HCT116 (cell line): Measurements from ENCODE around the gene SNAP47. TPM values are rescaled to one million over a fixed set of nuclear protein-coding genes. Genes with fewer than 3 reads are reported as not detected.

Experiments used
- ATAC-seq: fragments of 200-7000 bp; cut with Tn5 transposase; 2 replicates; pipeline ENCODE4 v1.9.1; 2020; ENCODE audit warnings: mild to moderate bottlenecking, moderate library complexity
- BruUV-seq: library from RNA; stranded (reverse); fragments of 400-500 nt; replicated peaks from 2 replicates; lab custom pipeline; 2021; lab: Mats Ljungman, UMichigan
- CTCF ChIA-PET: fragments of 300-600 bp; sonication (Branson Sonifier 250); formaldehyde crosslinking; loops from one replicate; lab custom pipeline; 2021; ENCODE audit warnings: antibody characterized with exemption; lab: Charles Lee
- POLR2A ChIA-PET: fragments of 300-600, 350-600 bp; sonication (Branson Sonifier 250); formaldehyde crosslinking; loops from one replicate; lab custom pipeline; 2021; ENCODE audit warnings: antibody characterized with exemption; lab: Charles Lee
- RAD21 ChIA-PET, 2 experiments: fragments of 300-600 bp; sonication (Branson Sonifier 250); formaldehyde crosslinking; loops; one replicate each; lab custom pipeline; 2023; ENCODE audit warnings: low total read pairs in 2 of 2; ENCODE audit not compliant: uncharacterized antibody in 2 of 2, unreplicated experiment in 2 of 2, low non-redundant PET in 1 of 2; lab: Charles Lee
- DNase-seq: peaks from one replicate; pipeline ENCODE4 v3.0.0-alpha.2; 2010; ENCODE audit warnings: low read depth, low spot score
- H2AFZ ChIP-seq: fragments of 200-600 bp; shearing (Covaris generic), sonication (generic); 2 replicates; pipeline ENCODE4 v1.6.1; 2017; ENCODE audit warnings: low read depth, mixed run types, mixed read lengths, antibody characterized with exemption, low read length; ENCODE audit not compliant: poor library complexity, severe bottlenecking
- H3K27ac ChIP-seq: 2 replicates; pipeline ENCODE4 v1.5.1; 2012; ENCODE audit warnings: low read depth, low read length
- H3K27me3 ChIP-seq: fragments of 200-600 bp; sonication (generic); 2 replicates; pipeline ENCODE4 v1.6.1; 2016; ENCODE audit warnings: mixed run types, low read length, mixed read lengths; ENCODE audit not compliant: insufficient read depth
- H3K36me3 ChIP-seq, 2 experiments: fragments of 200-500 bp in 1 of 2; fragments of 200-600 bp in 1 of 2; sonication (Bioruptor generic) in 1 of 2; sonication (generic) in 1 of 2; 2 replicates each; pipeline versions ENCODE4 v1.5.1 to v1.6.1; 2014 to 2016; ENCODE audit warnings: low read length in 2 of 2, inconsistent platforms in 1 of 2, mixed read lengths in 1 of 2, mixed run types in 1 of 2; ENCODE audit not compliant: insufficient read depth in 2 of 2, control insufficient read depth in 1 of 2
- H3K4me1 ChIP-seq, 2 experiments: fragments of 200-600 bp in 1 of 2; sonication (generic) in 1 of 2; 2 replicates each; pipeline versions ENCODE4 v1.5.1 to v1.6.1; 2012 to 2017; ENCODE audit warnings: low read length in 2 of 2, inconsistent platforms in 1 of 2, mild to moderate bottlenecking in 1 of 2, mixed read lengths in 1 of 2, mixed run types in 1 of 2, moderate library complexity in 1 of 2; ENCODE audit not compliant: insufficient read depth in 2 of 2, control insufficient read depth in 1 of 2
- H3K4me2 ChIP-seq: fragments of 200-600 bp; sonication (generic); 2 replicates; pipeline ENCODE4 v1.6.1; 2017; ENCODE audit warnings: mixed run types, low read length, mixed read lengths
- H3K4me3 ChIP-seq, 2 experiments: fragments of 200-600 bp in 1 of 2; sonication (generic) in 1 of 2; replicated peaks in 1 of 2; 2 replicates each; pipeline ENCODE4 v1.5.1; 2011 to 2016; ENCODE audit warnings: low read length in 2 of 2, control low read depth in 1 of 2, low read depth in 1 of 2, mild to moderate bottlenecking in 1 of 2, mixed read lengths in 1 of 2, mixed run types in 1 of 2
- H3K79me2 ChIP-seq: fragments of 200-600 bp; sonication (generic); 2 replicates; pipeline ENCODE4 v1.6.1; 2017; ENCODE audit warnings: mild to moderate bottlenecking, mixed run types, low read length, moderate library complexity, mixed read lengths; ENCODE audit not compliant: insufficient read depth
- H3K9ac ChIP-seq: fragments of 200-600 bp; sonication (generic); 2 replicates; pipeline ENCODE4 v1.6.1; 2016; ENCODE audit warnings: low read length, mixed read lengths
- H3K9me2 ChIP-seq: fragments of 200-600 bp; sonication (generic), shearing (Covaris generic); 2 replicates; pipeline ENCODE4 v1.6.1; 2017; ENCODE audit warnings: mixed run types, mild to moderate bottlenecking, moderate library complexity; ENCODE audit not compliant: insufficient read depth
- H3K9me3 ChIP-seq, 2 experiments: fragments of 200-500 bp in 1 of 2; fragments of 200-600 bp in 1 of 2; sonication (Bioruptor generic) in 1 of 2; sonication (generic) in 1 of 2; 2 replicates each; pipeline ENCODE4 v1.6.1; 2014 to 2017; ENCODE audit warnings: low read length in 2 of 2, mixed read lengths in 2 of 2, inconsistent platforms in 1 of 2, low read depth in 1 of 2, mild to moderate bottlenecking in 1 of 2, mixed run types in 1 of 2, moderate library complexity in 1 of 2; ENCODE audit not compliant: control insufficient read depth in 1 of 2, insufficient read depth in 1 of 2
- H4K20me1 ChIP-seq: fragments of 200-600 bp; sonication (generic), shearing (Covaris generic); 2 replicates; pipeline ENCODE4 v1.6.1; 2017; ENCODE audit warnings: mixed run types, mild to moderate bottlenecking, moderate library complexity; ENCODE audit not compliant: insufficient read depth
- CBX3 ChIP-seq: IDR thresholded peaks from 2 replicates; pipeline ENCODE4 v1.6.1; 2012; ENCODE audit warnings: low read depth
- EGR1 ChIP-seq: IDR thresholded peaks from 2 replicates; pipeline ENCODE4 v1.6.1; 2012; ENCODE audit warnings: low read depth
- ELF1 ChIP-seq: IDR thresholded peaks from 2 replicates; pipeline ENCODE4 v1.6.1; 2012; ENCODE audit warnings: low read depth, borderline replicate concordance
- EZH2phosphoT487 ChIP-seq: fragments of 200-600 bp; IDR thresholded peaks from 2 replicates; pipeline ENCODE4 v1.6.1; 2018; ENCODE audit warnings: antibody characterized with exemption, borderline replicate concordance
- FOSL1 ChIP-seq: IDR thresholded peaks from 2 replicates; pipeline ENCODE4 v1.6.1; 2012; ENCODE audit warnings: low read depth
- JUND ChIP-seq: IDR thresholded peaks from 2 replicates; pipeline ENCODE4 v1.6.1; 2012
- POLR2A ChIP-seq: IDR thresholded peaks from 2 replicates; pipeline ENCODE4 v1.7.0; 2011; ENCODE audit warnings: borderline replicate concordance; ENCODE audit not compliant: insufficient read depth, insufficient read length; ENCODE audit errors: extremely low read depth
- POLR2AphosphoS5 ChIP-seq: IDR thresholded peaks from 2 replicates; pipeline ENCODE4 v1.6.1; 2011; ENCODE audit warnings: mild to moderate bottlenecking, low read depth, low read length, moderate library complexity
- RAD21 ChIP-seq: IDR thresholded peaks from 2 replicates; pipeline ENCODE4 v1.6.1; 2012; ENCODE audit warnings: low read depth, mild to moderate bottlenecking
- SIN3A ChIP-seq: IDR thresholded peaks from 2 replicates; pipeline ENCODE4 v1.6.1; 2012; ENCODE audit warnings: low read depth
- SP1 ChIP-seq: IDR thresholded peaks from 2 replicates; pipeline ENCODE4 v1.6.1; 2012; ENCODE audit warnings: low read depth
- SRF ChIP-seq: IDR thresholded peaks from 2 replicates; pipeline ENCODE4 v1.6.1; 2012; ENCODE audit warnings: low read depth
- YY1 ChIP-seq: IDR thresholded peaks from 2 replicates; pipeline ENCODE4 v1.6.1; 2011; ENCODE audit warnings: low read length, low read depth, moderate library complexity, mild to moderate bottlenecking; ENCODE audit not compliant: insufficient replicate concordance; ENCODE audit errors: extremely low read depth
- ZNF274 ChIP-seq: fragments of 200-500 bp; sonication (Bioruptor generic); IDR thresholded peaks from 2 replicates; pipeline ENCODE4 v1.6.1; 2014; ENCODE audit warnings: mild to moderate bottlenecking, low read depth, low read length, inconsistent platforms
- intact Hi-C: fragments of 100-400 bp; cut with micrococcal nuclease; formaldehyde crosslinking; loops from 2 replicates; pipeline ENCODE4 v1.10.0; 2022
- total RNA-seq: library from RNA; stranded (reverse); gene quantifications from one replicate; pipeline ENCODE4 v1.2.1, GENCODE V29; 2021; ENCODE audit not compliant: unreplicated experiment
- TF ChIP-seq, protein P1 (sequence below): IDR thresholded peaks from 2 replicates; pipeline ENCODE4 v1.6.1; 2012
- TF ChIP-seq, protein P2 (sequence below): IDR thresholded peaks from 2 replicates; pipeline ENCODE4 v1.6.1; 2012
- TF ChIP-seq, protein P3 (sequence below), 3 experiments: fragments of 200-600 bp in 1 of 3; sonication (generic) in 1 of 3; IDR thresholded peaks in 2 of 3; conservative IDR thresholded peaks in 1 of 3; 2 replicates each; pipeline ENCODE4 v1.5.1; 2012 to 2017; ENCODE audit warnings: low read depth in 2 of 3, low read length in 2 of 3, antibody characterized with exemption in 1 of 3, borderline replicate concordance in 1 of 3, control low read depth in 1 of 3, mild to moderate bottlenecking in 1 of 3, mixed read lengths in 1 of 3, mixed run types in 1 of 3, moderate library complexity in 1 of 3; ENCODE audit not compliant: insufficient read depth in 1 of 3

The SNAP47 gene
- total RNA-seq, 1 experiment from 2014 or later = 37.9 TPM

DNA sequence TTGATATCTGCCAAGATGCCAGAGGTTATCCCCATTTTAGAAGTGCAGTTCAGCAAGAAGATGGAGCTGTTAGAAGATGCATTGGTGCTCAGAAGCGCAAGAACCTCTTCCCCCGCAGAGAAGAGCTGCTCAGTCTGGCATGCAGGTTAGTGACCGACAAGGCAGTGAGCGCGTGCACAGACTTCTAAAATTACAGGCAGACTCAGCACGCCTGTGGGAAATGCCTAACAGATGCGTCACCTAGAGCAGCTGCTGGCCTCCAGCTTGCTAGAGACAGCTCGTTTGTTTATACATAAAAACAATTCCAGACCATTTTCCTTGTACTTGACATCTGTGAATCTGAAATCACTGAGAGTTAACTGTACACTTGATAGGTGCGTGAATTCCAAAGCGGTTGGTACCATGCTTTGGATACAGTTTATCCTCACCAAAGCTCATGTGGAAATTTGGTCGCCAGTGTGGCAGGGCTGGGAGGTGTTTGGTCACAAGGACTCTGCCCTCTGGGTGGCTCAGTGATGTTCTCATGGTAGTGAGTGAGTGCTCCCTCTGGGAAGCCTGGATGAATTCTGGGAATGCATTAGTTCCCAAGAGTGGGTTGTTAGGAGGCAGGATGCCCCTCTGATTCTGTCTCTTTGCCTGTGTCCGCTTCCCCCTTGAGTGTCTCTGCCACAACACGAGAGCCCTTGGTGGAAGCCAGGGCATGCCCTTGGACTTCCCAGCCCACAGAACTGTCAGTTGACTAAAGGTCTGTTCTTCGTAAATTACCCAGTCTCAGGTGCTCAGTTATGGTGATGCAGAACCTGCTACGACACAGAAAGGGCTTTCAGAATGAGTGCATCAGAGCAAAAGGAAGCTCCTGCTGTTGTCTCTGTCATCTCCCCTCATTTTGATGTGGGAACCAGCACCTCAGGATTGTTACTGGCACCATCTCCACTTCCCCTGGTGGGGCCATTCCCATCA lies 24.4 kb downstream of the SNAP47 start:
- ChIA-PET POLR2A (interaction anchor here (1.3 kb wide), 1 partner anchor 188 kb away, joined by 5 read pairs; the partner anchor contains the start of gene WNT9A), CTCF (no interaction called here), RAD21 (no interaction called here)
- no peak overlapping the region for H3K9ac ChIP-seq
- intact Hi-C loops = loop anchor here (5.0 to 10.0 kb wide), 3 partner anchors 277 to 758 kb away; no protein-coding TSS in a partner anchor
- H3K9me3 ChIP-seq = no peaks in the 10 kb centered on the region
- H3K27me3 ChIP-seq = no peaks in the 10 kb centered on the region
- H3K9me2 ChIP-seq = no peaks in the 10 kb centered on the region
- H3K4me1 ChIP-seq = peaks cover 3 to 18% of the 10 kb centered on the region in 2 experiments; a peak in 2 of 4 replicates
- H3K36me3 ChIP-seq = peaks cover 15 to 17% of the 10 kb centered on the region in 2 experiments; a peak in 2 of 4 replicates
- H2AFZ ChIP-seq = no peak overlapping the region
- DNase-seq = no peak
- TF ChIP-seq SRF (no peak), POLR2A (no peak), ELF1 (no peak), YY1 (no peak), SIN3A (no peak), POLR2AphosphoS5 (no peak), RAD21 (no peak), FOSL1 (no peak), EZH2phosphoT487 (no peak), EGR1 (no peak), ZNF274 (no peak), SP1 (no peak), CBX3 (no peak), JUND (no peak)
- TF ChIP-seq, protein P1, sequence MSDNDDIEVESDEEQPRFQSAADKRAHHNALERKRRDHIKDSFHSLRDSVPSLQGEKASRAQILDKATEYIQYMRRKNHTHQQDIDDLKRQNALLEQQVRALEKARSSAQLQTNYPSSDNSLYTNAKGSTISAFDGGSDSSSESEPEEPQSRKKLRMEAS = no peak
- TF ChIP-seq, protein P2, sequence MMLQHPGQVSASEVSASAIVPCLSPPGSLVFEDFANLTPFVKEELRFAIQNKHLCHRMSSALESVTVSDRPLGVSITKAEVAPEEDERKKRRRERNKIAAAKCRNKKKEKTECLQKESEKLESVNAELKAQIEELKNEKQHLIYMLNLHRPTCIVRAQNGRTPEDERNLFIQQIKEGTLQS = no peak
- TF ChIP-seq, protein P3, sequence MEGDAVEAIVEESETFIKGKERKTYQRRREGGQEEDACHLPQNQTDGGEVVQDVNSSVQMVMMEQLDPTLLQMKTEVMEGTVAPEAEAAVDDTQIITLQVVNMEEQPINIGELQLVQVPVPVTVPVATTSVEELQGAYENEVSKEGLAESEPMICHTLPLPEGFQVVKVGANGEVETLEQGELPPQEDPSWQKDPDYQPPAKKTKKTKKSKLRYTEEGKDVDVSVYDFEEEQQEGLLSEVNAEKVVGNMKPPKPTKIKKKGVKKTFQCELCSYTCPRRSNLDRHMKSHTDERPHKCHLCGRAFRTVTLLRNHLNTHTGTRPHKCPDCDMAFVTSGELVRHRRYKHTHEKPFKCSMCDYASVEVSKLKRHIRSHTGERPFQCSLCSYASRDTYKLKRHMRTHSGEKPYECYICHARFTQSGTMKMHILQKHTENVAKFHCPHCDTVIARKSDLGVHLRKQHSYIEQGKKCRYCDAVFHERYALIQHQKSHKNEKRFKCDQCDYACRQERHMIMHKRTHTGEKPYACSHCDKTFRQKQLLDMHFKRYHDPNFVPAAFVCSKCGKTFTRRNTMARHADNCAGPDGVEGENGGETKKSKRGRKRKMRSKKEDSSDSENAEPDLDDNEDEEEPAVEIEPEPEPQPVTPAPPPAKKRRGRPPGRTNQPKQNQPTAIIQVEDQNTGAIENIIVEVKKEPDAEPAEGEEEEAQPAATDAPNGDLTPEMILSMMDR (IDR thresholded peaks at IDR 0.05 in 2 of 3, conservative IDR thresholded peaks at IDR 0.05 in 1 of 3; ENCODE audit: borderline replicate concordance in 1 of 3, insufficient read depth in 1 of 3, low read depth in 2 of 3, low read length in 2 of 3) = no peak
- no TSS peak for BruUV-seq
- H4K20me1 ChIP-seq = no peaks in the 10 kb centered on the region
- H3K79me2 ChIP-seq = peaks cover 57% of the 10 kb centered on the region; the same call in 1 of the 2 replicates
- no peak overlapping the region for H3K4me3 ChIP-seq
- H3K4me2 ChIP-seq = no peak overlapping the region
- no peak for ATAC-seq
- no peak overlapping the region for H3K27ac ChIP-seq
